Testis (tissue), 2 donors: Measurements from ENCODE around the gene WBP2NL.

Source experiments
- CTCF ChIP-seq, 3 experiments: fragments of 450-650 bp in 2 of 3; fragments of 200-600 bp in 1 of 3; sonication (generic) in 1 of 3; IDR thresholded peaks; one replicate each; pipeline ENCODE4 v1.5.1; 2016 to 2019; ENCODE audit warnings: antibody characterized with exemption in 3 of 3, mild to moderate bottlenecking in 2 of 3, moderate library complexity in 1 of 3
- POLR2A ChIP-seq: fragments of 450-650 bp; IDR thresholded peaks from one replicate; pipeline ENCODE4 v1.6.1; 2017; ENCODE audit warnings: antibody characterized with exemption, mild to moderate bottlenecking, moderate library complexity

GRCh38 chr22:42021571-42021970 lies 23.0 kb downstream of the WBP2NL start:
- no peak for TF ChIP-seq POLR2A
- no peak for TF ChIP-seq CTCF (IDR thresholded peaks at IDR 0.05)
